HG03280 (cell line): ENCODE results near the gene TRAF7.
"Not testable (repeated sequence)": the region's sequence is repeated elsewhere in the genome, so short reads cannot be mapped to it uniquely, and the experiment has no call there.

Experiments used
- ATAC-seq: cut with Tn5 transposase; IDR thresholded peaks from one replicate; pipeline ENCODE4 v1.9.1; 2021; ENCODE audit warnings: mild to moderate bottlenecking, moderate library complexity; ENCODE audit not compliant: unreplicated experiment

Gene TRAF7

GRCh38 chr16:2121853-2122252 lies 33.7 kb upstream of the TRAF7 start:
- ATAC-seq = no peak

GRCh38 chr16:2122429-2122828 lies 33.2 kb upstream of the TRAF7 start:
- no peak for ATAC-seq

- not testable (repeated sequence) for ATAC-seq
Measured at GRCh38 chr16:2122934-2123683, 32.5 kb upstream of the TRAF7 start.

- ATAC-seq = not testable (repeated sequence)
Measured at GRCh38 chr16:2123706-2124376, 31.7 kb upstream of the TRAF7 start.

- ATAC-seq = not testable (repeated sequence)
Measured at GRCh38 chr16:2124377-2124693, 31.2 kb upstream of the TRAF7 start.

GRCh38 chr16:2124694-2125444 lies 30.7 kb upstream of the TRAF7 start:
- not testable (repeated sequence) for ATAC-seq

- not testable (repeated sequence) for ATAC-seq
Measured at GRCh38 chr16:2125609-2126008, 30.0 kb upstream of the TRAF7 start.

GRCh38 chr16:2126161-2126743 lies 29.3 kb upstream of the TRAF7 start:
- ATAC-seq = not testable (repeated sequence)

GRCh38 chr16:2126928-2127556 lies 28.5 kb upstream of the TRAF7 start:
- not testable (repeated sequence) for ATAC-seq

GRCh38 chr16:2127630-2128280 lies 27.8 kb upstream of the TRAF7 start:
- not testable (repeated sequence) for ATAC-seq

GRCh38 chr16:2129251-2129650 lies 26.3 kb upstream of the TRAF7 start:
- ATAC-seq = not testable (repeated sequence)

- ATAC-seq = not testable (repeated sequence)
Measured at GRCh38 chr16:2129890-2130447, 25.6 kb upstream of the TRAF7 start.

- ATAC-seq = not testable (repeated sequence)
Measured at GRCh38 chr16:2133797-2134196, 21.8 kb upstream of the TRAF7 start.

GRCh38 chr16:2135071-2135470 lies 20.5 kb upstream of the TRAF7 start:
- not testable (repeated sequence) for ATAC-seq

- peak; percentile 58 for ATAC-seq
Measured at GRCh38 chr16:2135770-2136490, 19.7 kb upstream of the TRAF7 start, which contains the start of gene PKD1. Gene PKD1 (minus strand): TSS chr16:2135898. CDS start chr16:2135689, 209 bp downstream.

- no peak for ATAC-seq
Measured at GRCh38 chr16:2142942-2143877, 12.4 kb upstream of the TRAF7 start.

- ATAC-seq = no peak
Measured at GRCh38 chr16:2143878-2144485, 11.6 kb upstream of the TRAF7 start.

GRCh38 chr16:2145843-2146242 lies 9.7 kb upstream of the TRAF7 start:
- no peak for ATAC-seq
